NCI-H1092 (cell line): ENCODE results near the gene DENND5B.
"Not testable (repeated sequence)": the region's sequence is repeated elsewhere in the genome, so short reads cannot be mapped to it uniquely, and the experiment has no call there.

Experiments used
- DNase-seq: peaks from one replicate; lab custom pipeline; 2025; lab: John Stamatoyannopoulos, UW

DENND5B gene

DNA sequence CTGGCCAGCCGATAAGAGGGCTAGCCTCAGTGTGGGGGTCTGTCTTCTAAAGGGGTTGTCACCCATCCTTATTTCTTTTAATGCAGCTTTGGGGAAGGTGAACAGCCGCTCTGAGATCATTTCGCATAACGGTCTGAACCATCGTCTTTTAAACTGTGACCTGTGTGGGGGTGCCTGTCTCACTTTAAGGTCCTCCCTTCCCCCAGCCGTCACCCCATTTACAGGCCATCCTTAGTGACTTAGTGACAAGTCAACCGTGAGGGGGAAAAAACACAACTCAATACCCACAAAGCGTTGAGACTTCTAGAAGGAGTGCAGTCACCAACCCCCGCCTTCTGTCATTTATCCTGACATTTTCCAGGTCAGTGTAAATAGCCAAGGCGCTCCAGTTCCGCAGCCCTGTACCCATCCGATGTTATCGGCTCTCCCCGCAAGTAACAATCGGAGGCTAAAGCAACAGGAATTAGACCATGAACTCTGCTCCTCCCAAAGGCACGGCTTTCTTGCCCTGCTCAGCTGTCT, 505 bp upstream of the DENND5B start:
- DNase-seq = peak; percentile 16

DNA sequence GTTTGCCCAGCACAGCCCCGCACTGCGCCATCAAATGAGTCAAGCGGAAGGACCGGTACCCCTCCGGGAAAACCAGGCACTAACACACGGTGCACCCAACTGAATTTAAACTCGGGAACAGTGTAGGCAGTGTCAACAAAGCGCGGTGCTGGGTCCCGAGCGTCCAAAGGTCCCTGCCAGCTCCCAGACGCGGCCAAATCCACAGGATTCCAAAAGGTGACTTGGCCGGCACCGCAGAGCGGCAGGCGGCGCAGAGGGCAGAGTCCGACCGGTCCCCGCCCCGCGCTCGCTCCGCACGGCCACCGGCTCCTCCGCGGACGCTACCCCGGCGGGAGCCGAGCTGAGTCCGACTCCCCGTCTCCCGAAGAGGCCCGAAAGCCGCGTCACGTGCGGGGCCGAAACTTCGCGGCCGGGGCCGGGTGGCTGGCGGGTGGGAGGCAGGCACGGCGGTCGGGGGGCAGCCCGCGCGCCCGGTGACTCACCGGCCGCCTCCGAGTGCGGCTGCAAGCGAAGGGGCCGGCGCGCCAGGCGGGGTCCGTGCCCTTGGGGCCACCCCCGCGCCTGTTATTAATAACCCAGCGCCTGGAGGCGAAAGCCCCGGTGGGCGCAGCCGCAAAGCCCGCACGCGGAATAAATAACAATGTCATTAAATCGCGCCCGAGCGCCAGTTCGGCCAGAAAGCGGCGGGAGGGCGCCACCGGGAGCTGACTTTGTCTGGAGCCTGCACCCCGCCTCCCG, 863 bp downstream of the DENND5B start:
- peak; percentile 33 for DNase-seq

DNA sequence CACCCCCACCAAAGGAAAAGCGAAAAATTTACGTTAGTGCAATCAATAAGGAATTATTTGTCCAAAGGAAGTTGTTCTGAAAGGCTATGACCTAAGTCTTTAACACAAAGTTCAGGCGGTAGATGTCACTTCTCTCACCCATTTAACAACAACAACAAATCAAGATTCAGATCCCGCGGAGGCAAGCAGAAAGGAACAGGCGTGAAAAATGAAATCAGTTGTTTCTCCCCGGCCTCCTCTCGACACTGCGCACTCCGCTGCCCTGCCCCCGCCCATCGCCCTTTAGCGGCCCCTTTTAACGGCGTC, 1.4 kb downstream of the DENND5B start:
- DNase-seq = no peak

GRCh38 chr12:31588976-31589375, 2.0 kb downstream of the DENND5B start:
- DNase-seq = no peak

GRCh38 chr12:31586728-31587127, 4.2 kb downstream of the DENND5B start:
- no peak for DNase-seq

- no peak for DNase-seq
Observed at GRCh38 chr12:31585895-31586294, 5.0 kb downstream of the DENND5B start.

GRCh38 chr12:31585271-31585670, 5.7 kb downstream of the DENND5B start:
- no peak for DNase-seq

DNA sequence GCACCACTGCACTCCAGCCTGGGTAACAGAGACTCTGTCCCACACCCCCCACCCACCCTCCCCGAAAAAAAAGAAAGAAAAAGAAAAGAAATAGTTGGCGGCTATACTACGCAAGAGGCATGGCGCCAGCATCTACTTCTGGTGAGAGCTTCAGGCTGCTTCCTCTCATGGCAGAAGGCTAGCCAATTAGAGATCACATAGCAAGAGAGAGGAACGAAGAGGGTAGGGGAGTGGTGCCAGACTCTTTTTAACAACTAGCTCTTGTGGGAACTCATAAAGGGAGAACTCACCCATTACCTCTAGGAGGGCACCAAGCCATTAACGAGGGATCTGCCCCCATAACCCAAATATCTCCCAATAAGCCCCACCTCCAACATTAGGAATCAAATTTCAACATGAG, 6.2 kb downstream of the DENND5B start:
- no peak for DNase-seq

DNA sequence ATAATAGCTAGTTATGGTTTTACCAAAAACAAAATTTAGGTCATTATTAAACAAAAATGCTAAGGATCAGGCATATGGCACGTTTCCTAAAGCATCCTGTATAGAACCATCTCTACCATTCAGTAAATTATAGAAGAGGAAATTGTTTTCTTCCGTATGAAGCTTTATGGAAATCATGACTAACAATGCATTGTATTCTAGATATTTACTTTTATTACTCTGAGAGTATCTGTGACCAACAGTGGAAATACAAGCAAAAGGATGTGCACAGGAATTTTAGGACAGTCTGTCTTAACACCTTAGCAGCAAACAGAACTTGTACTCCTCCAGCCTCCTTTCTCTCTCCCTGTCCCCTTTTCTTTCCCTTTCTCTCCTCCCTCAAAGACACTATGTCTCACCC, 7.1 kb downstream of the DENND5B start:
- DNase-seq = no peak

- no peak for DNase-seq
Observed at GRCh38 chr12:31582155-31582554, 8.8 kb downstream of the DENND5B start.

GRCh38 chr12:31578632-31579031, 12.3 kb downstream of the DENND5B start:
- DNase-seq = no peak

- no peak for DNase-seq
Observed at GRCh38 chr12:31574803-31575575, 15.9 kb downstream of the DENND5B start.

DNA sequence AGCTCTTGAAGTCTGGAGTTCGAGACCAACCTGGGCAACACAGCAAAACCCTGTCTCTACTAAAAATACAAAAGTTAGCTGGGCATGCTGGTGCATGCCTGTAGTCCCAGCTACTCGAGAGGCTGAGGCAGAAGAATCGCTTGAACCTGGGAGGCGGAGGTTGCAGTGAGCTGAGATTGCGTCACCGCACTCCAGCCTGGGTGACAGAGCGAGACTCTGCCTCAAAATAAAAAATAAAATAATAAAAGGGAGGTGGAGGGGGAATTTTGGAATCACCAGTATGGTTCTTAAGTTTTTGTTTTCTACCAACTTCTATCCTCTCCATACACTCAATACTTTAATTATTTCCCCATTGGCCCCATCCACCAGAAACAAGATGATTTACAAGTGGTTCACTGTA, 16.6 kb downstream of the DENND5B start:
- DNase-seq = not testable (repeated sequence)

- no peak for DNase-seq
Observed at GRCh38 chr12:31572900-31573600, 17.9 kb downstream of the DENND5B start.

DNA sequence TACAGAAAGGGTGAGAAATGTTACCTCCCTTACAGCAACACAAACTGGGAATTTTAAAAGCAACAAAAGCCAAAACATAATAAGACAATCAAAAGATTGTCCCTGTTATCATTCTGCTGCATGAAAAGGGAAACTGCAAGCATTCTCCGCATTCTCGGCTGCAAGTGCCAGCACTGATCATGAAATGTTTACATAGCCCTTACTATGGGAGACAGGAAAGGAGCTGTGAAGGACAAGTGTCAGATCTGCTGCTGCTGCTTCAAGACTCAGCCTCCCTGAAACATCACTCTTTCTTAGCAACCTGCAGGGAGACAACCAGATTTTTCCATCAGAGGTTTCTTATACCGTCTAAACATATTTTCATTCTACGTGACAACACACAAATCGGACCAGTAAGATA, 20.1 kb downstream of the DENND5B start:
- no peak for DNase-seq

- DNase-seq = not testable (repeated sequence)
Observed at GRCh38 chr12:31569517-31569916, 21.4 kb downstream of the DENND5B start.

GRCh38 chr12:31568498-31568897, 22.4 kb downstream of the DENND5B start:
- no peak for DNase-seq

- DNase-seq = no peak
Observed at GRCh38 chr12:31567029-31567428, 23.9 kb downstream of the DENND5B start.

GRCh38 chr12:31566547-31566946, 24.4 kb downstream of the DENND5B start:
- DNase-seq = no peak

GRCh38 chr12:31562594-31563328, 28.2 kb downstream of the DENND5B start:
- no peak for DNase-seq

DNA sequence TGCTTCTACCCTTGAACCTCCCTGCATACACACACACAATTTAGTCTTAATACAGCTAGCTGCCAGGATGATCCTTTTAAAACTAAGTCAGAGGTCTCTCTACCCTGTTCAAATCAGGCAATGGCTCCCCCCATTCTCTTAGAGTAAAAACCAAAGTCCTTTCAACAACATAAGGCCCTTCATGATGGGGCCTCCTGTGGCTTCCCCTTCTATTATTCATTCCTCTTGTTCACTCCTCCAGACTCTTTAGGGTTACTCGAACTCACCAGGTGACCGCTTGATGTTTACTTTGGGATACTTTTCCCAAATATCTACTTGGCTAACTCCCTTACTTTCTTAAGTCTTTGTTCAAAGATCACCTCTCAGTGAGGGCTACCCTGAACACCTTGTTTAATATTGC, 30.4 kb downstream of the DENND5B start:
- no peak for DNase-seq

DNA sequence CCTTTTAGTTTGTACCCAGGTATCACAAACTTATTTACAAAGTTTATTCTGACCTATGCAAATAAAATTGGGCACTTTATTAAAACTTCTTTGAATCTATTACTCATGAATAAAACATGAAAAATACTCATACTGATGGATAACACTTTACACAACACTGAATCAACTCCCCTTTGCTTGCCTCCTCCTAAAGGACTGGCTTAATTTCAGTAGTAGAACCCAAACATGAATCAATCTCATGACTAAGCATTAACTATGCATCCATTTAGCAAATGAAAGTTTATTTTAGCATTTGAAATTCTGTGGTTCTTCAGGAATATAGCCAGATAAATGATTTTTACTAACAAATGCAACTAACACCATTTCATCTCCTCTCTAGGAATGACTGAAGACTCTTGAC, 32.4 kb downstream of the DENND5B start:
- DNase-seq = no peak
